Hematopoietic multipotent progenitor cell treated with erythropoietin and hydrocortisone succinate and interleukin-3 and kit ligand, for 6 days (in vitro differentiated cells): ENCODE data around the gene ITPR3.
"Not testable (repeated sequence)": the region's sequence is repeated elsewhere in the genome, so short reads cannot be mapped to it uniquely, and the experiment has no call there.

Experiments used
- DNase-seq: peaks from one replicate; pipeline ENCODE4 v3.0.0-alpha.2; 2015

The ITPR3 gene

DNA sequence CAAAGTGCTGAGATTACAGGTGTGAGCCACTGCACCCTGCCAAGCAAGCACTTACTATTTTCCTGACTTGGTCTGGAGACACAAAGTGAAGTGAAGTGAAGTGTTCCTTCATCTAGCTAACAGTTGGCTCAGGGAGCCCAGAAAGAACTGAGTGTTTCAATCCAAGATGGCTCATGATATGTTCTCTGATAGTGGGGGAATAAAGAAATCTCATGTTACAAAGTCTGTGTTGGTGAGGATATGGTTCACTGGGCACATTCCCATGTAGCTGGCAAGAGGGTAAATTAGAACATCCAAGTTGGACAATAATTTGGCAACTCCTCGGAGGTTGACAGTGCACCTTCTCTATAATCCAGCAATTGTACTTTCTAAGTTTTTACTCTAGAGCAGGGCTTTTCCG lies 5.0 kb upstream of the ITPR3 start:
- DNase-seq: no peak

DNA sequence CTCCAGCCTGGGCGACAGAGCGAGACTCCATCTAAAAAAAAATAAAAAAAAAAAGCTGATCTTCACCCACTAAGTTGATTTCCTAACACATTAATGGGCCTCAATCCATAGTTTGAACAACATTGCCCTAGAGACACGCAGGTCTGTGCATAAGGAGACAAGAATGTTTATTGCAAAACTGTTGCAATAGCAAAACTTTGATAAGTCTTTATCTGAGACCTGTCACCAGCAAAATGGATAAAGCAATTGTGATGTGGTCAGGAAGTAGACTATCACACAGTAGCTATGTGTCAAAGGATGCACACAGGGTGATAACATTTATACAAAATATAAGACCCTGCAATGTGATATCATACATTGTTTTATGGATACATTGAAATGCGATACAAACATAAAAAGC lies 4.2 kb upstream of the ITPR3 start:
- DNase-seq: peak; percentile 76

DNA sequence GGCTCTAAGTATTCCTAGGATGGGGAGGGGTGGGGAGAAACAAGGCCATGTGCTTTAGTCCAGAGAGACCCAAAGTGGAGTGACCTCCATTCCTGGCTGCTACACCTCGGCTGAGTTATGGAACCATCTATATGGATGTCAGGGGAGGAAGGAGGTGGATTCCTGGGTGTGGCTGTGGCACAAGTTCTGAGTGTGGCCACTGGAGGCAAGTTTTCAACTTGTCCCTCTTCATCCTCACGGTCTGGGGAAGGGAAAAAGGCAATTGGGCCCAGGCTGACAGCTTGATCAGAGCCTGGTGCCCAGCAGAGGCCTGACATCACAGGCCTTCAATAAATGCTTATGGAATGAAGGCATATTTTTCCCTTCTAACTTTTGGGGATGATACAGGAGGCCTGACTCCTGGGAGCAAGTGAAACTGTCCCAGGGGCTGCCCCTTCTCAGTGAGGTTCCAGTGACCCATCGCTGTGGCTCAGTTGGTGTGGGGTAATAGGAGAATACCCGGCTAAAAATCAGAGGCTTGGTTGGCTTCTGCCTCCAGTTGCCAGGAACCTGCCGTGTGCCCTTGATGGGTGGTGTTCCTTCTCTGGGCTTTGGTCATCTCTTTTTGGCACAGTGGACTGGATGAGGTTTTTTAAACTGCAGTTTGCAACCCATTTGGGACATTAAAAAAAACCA lies 1.8 kb upstream of the ITPR3 start:
- peak; percentile 34 for DNase-seq

GRCh38 chr6:33620158-33620855 lies 815 bp upstream of the ITPR3 start:
- peak; percentile 47 for DNase-seq

GRCh38 chr6:33621711-33622388 lies 728 bp downstream of the ITPR3 start:
- no peak for DNase-seq

DNA sequence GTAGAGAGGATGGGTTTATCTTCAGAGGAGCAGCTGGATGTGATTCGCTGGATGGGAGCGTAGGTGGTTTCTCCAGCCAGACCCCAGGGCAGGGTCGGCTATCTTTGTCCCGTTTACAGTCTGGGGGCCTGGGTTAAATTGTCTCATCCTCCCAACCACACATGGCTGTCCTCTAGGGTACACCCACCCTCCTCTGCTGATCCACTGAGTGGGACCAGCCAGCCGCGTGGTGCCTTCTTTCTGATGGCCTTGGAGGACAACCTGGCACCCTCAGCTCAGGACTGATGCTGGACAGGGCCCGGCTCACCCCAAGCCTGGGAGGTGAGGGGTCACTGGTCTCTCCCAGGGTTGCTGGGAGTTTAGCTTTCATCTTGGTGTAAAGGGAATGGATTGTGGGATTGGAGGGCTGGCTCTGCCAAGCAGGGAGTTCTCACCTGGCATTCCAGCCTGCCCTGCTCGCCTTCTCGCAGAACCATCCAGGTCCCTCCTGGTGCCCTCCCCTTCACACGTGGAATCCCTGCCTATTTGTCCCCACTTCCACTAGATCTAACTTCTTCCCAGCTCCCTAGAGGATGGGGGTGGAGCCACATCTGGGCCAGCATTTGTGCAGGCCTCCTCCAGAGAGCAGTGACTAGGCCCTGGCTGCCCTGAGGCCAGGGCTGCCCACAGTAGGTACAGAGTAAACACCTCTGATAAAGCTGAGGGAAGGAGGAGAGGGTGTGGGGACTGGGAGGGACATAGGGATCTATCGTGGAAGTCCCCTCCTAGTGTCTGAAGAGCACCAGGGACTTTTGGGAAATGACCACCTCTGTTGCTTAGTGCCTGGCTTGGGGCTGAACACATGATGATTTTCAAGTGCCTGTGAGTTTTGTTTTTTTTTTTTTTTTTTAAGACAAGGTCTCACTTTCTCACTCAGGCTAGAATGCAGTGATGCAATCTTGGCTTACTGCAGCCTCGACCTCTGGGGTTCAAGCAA lies 1.6 kb downstream of the ITPR3 start:
- no peak for DNase-seq

GRCh38 chr6:33623895-33624381 lies 2.8 kb downstream of the ITPR3 start:
- DNase-seq: peak; percentile 39

DNA sequence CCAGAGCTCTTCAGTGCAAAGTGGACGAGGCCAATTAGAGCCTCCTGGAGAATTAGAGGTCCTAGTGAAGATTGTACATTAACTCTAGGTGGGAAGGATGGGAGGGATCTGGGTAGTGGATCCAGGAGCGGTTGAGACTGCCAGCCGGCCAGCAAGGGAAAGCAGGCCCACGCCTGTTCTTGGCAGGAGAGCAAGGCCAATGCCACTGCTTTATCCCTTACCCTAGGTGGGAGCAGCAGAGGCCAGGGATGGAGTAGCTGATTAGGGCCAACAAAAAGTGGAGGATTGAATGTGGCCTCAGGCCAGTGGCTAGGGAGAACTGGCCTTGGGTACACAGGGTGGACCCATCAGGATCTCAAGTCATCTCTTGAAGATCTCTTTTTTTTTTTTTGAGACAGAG lies 3.7 kb downstream of the ITPR3 start:
- DNase-seq: no peak

DNA sequence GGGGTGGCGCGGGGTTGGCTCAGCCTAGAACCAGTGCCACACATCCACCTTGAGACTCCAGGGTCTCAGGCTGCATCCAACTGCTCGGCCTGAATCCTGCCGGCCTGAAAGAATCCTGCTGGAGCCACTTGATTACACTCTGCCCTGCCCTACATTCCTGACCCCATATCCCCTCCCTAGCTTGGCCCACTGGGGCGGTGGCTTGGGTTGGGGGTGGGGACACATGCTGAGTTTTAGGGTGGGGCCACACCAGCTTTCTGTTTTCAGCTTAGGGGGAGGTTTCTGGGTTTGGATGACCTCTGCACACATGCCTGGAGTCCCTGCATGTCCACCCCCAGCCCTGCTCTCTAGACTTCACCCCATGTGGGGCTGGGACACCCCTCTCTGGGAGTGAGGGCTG lies 6.8 kb downstream of the ITPR3 start:
- no peak for DNase-seq

DNA sequence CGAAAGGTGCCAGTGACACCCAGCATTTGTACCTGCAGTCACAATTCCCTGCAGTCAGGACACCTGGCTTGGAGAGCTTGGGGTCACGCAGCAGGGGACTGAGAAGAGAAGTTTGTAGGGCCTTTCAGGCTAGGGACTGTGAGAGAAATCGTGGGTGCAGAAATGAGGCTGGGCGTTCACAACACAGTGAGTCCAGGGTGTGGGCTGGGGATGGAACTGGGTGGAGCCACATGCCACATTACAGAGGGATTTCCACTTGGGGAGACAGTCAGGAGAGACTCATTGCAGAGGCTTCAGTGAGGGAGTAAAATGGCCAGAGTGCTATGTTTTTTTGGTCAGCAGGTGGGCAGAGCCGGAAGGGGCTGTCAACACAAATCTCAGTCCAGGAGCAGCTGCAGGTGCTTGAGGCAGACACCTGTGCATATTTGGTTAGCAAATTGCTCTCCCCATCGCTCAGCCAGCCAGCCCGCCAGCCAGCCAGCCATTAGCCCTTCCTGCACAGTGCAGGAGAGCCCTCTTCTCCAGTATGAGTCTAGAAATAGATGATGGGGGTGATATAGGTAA lies 7.4 kb downstream of the ITPR3 start:
- DNase-seq: no peak

- DNase-seq: no peak
These were observed 8.9 kb downstream of the ITPR3 start for GRCh38 chr6:33630014-33630413.

GRCh38 chr6:33631521-33631920 lies 10.4 kb downstream of the ITPR3 start:
- not testable (repeated sequence) for DNase-seq

- no peak for DNase-seq
These were observed 10.9 kb downstream of the ITPR3 start for GRCh38 chr6:33631971-33632557.

GRCh38 chr6:33632558-33633039 lies 11.5 kb downstream of the ITPR3 start:
- DNase-seq: peak; percentile 79

- no peak for DNase-seq
These were observed 12.0 kb downstream of the ITPR3 start for GRCh38 chr6:33633084-33633461.

DNA sequence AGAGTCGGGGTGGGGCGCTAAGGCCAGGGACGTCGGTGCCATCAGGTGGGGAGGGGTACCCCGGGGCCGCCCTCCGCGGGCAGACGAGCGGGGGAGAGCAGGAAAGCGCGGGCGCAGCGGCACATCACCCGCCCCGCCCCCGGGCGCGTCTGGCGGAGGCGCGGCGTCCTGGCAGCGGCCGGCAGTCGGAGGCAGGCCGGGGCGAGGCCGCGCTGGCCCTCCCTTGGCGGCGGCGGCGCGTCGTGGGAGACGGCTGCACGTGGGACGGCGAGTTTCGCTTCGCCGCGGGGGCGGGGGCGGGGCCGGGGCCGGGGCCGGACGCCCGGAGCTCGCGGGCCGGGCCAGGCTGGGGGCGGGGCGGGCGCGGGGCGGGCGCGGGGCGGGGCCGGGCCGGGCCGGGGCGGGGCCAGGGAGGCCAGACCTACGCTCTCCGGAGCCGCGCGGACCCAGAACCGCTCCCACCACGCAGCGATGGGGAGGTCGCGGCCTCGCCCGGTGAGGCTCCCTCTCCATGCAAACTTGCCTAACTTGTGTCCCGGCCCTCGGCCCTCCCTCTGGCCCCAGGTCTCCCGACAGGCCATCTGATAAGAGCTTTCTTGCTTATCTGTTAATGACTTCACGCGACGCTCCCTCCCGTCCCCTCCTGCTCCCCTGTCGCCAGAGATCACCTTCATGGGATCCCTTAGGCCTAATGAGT lies 12.5 kb downstream of the ITPR3 start:
- peak; percentile 63 for DNase-seq

DNA sequence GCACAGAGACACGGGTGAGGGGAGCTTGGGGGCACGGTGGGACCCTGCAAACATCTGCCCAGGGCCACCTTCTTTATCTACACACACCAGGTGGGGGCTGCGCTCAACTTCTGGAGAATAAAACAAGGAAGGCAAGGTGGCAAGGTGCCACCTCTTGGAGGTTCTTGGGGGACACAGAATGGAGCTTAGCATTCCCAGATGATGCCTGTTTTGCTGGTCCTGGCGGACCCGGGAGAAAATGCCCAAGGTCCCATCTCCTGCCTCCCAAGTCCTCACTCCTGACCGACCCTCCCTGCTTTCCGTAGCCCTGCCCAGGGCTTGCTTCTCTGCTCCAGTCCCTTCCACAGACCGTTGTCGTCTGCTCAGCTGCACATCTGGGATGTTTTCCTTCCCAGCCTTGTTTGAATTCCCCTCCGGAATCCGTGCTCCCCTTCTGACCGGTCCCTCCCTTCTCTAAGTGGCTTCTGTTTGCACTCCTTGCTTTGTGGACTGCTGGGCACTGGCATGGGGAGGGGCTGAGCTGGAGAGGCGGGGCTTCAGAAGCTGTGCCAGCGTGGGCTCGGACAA lies 13.1 kb downstream of the ITPR3 start:
- no peak for DNase-seq

GRCh38 chr6:33634946-33635345 lies 13.8 kb downstream of the ITPR3 start:
- DNase-seq: no peak

- no peak for DNase-seq
These were observed 15.5 kb downstream of the ITPR3 start for GRCh38 chr6:33636655-33637054.

- DNase-seq: no peak
These were observed 17.4 kb downstream of the ITPR3 start for GRCh38 chr6:33638556-33638955.

GRCh38 chr6:33639559-33639958 lies 18.4 kb downstream of the ITPR3 start:
- DNase-seq: no peak
